Fibroblast of skin of right biceps (primary cell): ENCODE data around the gene FRS3.
"Not testable (repeated sequence)": the region's sequence is repeated elsewhere in the genome, so short reads cannot be mapped to it uniquely, and the experiment has no call there.

Experiments used
- DNase-seq: peaks from one replicate; pipeline ENCODE4 v3.0.0-alpha.2; 2013

Gene FRS3, protein sequence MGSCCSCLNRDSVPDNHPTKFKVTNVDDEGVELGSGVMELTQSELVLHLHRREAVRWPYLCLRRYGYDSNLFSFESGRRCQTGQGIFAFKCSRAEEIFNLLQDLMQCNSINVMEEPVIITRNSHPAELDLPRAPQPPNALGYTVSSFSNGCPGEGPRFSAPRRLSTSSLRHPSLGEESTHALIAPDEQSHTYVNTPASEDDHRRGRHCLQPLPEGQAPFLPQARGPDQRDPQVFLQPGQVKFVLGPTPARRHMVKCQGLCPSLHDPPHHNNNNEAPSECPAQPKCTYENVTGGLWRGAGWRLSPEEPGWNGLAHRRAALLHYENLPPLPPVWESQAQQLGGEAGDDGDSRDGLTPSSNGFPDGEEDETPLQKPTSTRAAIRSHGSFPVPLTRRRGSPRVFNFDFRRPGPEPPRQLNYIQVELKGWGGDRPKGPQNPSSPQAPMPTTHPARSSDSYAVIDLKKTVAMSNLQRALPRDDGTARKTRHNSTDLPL

DNA sequence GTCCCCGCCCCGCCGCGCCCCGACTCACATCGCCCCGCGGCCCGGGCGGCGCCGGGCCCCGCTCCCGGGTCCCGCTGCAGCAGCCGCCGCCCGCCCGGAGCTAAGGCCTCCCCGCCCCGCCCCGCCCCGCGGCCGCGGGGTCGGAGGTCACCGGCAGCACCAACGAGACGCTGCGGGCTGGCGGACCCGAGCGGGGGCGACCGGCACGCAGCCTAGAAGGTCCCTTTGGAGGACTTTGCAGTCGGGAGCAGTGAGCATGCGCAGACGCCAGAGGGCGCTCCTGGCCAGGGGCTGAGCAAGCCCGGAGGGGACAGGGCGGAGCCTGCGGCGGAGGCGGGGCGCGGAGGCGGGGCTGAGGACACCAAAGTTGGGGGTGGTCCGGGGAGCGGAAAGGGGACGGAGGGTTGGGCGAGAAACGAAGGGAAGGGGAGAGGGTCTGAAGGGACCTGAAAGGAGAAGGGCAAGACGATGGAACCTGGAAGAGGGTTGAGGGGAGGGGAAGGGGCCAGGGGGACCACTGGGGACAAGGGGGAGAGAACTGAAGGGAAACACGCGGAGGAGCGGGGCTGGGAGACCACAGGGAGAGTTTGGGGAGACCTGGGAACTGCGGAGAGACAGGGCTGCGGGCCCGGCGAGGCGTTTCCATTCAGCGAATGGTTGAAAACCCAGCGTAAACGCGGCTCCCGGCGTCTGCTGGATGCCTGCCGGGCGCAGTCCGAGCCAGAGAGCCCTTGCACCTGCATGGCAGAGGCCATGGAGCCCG is at the start of gene FRS3:
TSS of gene FRS3 (minus strand) at position 113 of the 763 bp plus-strand sequence. CDS start 2,913 bp downstream, outside the sequence.
- peak; percentile 92 for DNase-seq

DNA sequence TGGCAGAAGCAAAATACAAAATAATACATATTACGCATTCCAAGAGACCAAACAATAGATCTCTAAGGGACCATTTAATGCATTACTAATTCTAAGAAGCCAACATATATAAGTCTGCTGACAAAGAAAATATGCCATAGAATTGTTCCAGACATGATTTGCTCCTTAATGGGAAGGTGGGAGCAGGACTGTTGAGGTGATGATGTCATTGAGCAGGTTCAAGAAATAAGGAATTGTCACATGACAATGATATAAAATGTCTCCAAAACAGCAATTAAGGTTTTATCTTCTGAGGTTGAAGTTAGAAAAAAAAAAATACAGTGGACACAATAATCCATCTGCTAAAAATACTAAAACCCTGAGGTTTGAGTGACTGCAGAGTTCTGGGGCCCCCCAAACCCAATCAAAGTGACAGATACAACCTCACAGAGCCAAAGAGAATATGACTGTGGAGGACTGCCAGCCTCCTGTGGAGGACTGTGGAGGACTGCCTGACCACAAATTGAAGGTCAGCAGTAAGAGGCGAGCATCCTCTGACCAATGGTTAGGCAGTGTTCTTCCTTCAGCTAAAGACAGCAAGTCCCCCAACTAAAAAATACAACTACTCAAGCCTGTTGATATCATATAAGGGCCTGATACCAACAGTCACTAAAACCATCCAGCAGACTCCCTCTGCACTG is 46.8 kb upstream of the FRS3 start:
- no peak for DNase-seq

DNA sequence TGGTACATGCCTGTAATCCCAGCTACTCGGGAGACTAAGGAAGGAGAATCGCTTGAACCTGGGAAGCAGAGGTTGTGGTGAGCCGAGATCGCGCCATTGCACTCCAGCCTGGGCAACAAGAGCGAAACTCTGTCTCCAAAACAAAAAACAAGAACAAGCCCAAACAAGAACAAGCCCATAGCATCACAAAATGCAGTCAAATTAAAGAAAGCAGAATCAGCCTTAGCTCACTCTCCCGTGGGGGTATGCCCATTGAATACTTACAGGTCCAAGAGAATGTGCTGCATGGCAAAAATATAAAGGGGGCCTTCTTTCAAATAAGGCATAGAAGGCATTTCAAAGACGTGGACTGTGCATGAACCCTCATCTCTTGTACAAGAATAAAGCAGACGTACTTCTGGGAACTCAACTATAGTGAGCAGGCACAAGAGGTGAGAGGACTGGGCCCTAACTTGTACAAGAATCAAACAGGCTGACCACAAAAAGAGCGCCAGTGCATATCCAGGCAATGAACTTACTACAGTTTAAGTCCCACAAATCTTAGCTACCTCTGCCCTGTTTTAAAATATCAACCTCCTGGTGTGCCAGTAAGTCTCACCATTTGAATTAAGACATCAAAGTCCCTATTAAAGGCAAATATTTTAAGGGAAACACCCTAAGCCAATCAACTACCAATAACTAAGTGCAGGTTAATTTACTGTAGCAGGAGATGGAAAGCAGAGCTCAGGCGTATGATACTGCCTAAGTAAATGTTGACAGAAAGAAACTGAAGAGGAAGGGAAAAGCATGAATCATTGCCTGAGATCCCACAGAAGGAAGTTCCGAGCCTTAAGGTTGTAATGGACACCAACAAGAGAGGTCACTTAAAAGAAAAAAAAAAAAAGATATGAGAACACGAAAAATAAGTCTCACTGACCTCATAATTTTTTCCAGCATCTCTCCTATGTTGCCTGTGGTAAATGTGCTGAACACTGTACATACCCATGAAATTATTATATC is 45.2 kb upstream of the FRS3 start:
- no peak for DNase-seq

DNA sequence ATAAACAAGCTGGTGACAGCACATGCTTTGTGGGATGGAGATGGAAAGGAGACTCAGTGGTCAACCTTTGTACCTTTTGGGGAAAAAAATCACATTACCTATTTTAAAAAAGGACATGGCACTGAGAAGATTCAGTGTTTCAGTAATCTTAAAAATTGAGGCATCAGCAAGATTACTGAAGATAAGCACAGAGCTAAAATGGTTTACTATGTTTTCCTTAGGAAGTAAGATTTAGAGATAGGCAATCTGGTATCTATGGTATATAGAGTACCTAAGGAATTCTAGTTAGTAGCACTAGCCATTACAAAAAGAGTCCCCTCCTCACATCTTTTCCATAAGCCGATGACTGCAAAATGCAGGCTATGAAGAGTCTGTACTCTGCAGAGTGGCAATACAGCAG is 43.5 kb upstream of the FRS3 start:
- no peak for DNase-seq

DNA sequence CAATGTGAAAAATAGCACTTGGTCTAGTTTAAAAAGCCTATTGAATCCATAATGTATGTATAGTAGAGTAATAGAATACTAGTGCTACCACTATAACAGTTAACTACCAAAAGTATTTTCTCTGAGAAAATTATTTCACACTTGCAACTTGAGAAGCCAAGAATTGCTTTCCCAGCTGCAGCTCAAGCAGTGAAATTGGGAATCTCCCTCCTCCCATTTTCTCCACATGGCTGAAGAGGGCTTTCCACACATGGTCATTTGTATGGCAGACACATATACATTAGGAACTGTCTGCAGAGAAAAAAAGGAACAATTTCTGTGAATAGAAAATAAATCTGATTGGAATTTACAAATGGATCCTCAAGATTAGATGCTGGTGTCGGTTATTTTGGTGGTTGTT is 42.3 kb upstream of the FRS3 start:
- DNase-seq: no peak

DNA sequence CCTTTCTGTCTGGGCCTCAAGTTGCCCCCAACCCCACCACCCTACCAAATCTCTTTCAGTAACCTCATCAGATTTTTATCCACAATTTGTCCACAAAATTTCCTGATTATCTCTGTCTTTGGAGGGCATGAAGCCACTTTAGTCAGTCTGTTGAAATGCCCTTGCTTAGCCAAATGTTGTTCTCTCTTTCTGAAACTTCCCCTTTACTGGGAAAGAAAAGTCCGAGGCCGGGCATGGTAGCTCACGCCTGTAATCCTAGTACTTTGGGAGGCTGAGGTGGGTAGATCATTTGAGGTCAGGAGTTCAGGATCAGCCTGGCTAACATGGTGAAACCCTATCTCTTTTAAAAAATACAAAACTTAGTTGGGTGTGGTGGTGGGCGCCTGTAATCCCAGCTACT is 41.6 kb upstream of the FRS3 start:
- no peak for DNase-seq

DNA sequence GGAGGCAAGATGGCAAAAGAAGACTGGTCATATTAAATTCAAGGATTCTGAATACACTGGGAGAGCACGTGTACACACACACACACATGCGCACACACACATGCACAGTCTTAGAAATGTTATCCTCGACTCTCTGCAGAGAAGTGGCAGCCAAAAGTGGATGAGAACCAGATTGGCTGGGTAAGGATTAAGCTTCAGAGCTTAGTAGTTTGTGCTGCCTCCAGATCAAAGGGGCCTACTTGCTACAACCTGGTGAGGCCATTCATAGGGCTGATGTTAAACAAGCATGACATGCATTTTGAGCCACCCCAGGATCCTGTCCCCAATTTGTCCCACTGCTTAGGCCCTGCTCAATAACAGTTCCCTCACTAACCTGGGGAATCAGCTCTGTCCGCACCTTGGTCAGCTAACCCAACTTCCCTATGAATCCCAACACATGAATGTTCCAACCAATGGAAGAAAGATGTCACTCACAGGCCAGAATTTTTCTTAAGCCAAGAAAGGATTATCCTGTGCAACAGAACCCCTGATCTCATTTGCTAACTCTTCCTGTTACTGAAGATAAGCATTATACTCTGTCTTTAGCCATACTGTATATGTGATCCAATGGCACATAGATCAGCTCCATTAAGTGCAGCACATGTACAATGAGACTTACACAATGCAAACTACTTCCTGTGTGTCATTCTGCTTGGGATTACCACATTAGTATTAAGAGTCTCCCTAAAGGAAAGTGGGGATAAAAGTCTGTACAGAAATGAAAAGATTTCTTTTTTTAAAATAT is 38.8 kb upstream of the FRS3 start:
- no peak for DNase-seq

DNA sequence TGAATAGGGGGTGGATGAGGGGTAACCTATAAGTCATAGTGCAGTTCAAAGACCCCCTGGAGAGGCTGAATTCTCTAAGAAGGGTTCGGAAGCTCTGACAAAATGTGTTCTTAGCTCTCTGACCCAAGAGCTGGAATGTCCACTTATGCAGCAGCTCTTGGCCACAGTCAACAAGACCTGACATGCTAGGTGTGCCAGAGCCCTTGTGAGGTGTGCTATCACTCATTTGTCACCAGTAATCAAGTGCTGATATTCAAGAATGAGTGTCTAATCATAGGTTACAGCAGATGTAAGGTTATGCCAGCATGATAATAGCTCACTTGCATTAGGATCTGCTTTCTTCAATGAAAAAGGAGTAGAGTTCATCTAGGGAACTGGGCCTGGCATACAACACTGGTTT is 35.9 kb upstream of the FRS3 start:
- no peak for DNase-seq

DNA sequence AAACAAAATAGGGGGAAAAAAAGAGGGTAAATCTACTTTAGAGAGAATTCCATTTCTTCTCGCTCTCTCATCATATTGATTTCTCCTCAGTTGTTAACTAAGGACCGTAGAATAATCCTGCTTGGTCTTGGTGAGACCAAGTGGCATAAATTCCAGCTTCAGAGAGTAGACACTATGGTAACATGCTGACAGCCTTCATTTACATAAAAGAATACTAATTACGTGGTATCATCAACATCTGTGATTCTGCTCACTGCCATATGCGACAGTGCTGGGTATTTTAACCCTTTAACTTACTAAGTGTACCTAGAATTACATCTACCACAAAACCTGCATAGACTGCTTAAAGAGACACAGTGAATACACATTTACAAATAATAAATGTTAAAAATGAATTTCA is 34.9 kb upstream of the FRS3 start:
- DNase-seq: no peak

DNA sequence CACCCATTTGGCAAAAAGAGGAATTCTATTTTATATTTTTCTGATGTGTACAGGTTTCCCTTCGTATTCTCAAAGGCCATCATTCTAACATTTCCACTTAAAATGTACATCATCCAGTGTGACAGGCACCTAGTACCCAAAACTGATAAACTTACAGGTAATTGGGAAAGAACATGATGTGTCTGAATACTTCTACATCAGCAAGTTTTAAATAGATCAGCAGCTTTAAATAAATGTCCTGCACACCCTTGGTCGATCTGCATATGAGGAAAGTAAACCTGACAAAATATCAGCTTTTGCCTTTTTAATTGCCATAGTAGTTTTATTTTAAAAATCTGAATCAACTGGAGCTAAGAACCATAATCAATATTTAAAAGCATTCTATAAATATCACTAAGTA is 34.3 kb upstream of the FRS3 start:
- DNase-seq: no peak

DNA sequence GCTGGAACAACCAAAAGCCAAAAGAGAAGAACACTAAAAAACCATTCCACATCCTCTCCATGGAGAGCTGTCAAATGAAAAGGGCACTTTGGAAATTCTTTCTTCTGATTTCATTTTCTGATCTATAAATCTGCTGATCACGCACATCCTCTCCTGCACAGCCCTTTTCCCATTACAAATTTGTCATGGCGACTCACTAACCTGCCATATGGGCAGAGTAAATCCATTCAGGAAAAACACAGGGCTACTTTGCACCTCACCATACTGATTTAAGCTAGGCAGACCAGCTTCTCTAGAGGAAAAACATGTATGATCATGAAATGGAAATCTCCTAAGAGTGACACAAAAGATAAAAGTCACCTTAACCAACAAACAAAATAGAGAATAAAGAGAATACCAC is 33.8 kb upstream of the FRS3 start:
- no peak for DNase-seq

DNA sequence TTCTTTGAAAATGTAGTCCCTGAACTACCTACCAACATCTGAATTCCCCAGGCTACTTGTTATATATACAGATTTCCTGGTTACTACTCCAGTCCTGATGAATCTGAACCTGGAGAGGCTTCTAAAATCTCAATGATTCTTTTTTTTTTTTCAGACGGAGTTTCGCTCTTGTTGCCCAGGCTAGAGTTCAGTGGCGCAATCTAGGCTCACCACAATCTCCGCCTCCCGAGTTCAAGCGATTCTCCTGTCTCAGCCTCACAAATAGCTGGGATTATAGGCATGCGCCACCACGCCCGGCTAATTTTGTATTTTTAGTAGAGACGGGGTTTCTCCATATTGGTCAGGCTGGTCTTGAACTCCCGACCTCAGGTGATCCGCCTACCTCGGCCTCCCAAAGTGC is 32.2 kb upstream of the FRS3 start:
- not testable (repeated sequence) for DNase-seq

DNA sequence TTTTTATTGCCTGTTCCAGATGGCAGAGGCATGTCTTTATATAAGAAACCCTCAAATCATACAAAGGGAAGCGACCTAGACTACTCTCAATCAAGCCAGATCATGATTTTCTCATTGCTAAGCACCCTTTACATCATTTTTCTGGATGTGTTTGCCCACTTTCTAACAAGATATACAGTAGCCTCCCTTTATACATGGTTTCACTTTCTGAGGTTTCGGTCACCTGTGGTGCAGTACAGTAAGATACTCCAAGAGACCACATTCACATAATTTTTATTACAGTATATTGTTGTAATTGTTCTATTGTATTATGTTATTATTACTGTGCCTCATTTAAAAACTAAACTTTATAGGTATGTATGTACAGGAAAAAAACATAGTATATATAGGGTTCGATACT is 31.4 kb upstream of the FRS3 start:
- no peak for DNase-seq

DNA sequence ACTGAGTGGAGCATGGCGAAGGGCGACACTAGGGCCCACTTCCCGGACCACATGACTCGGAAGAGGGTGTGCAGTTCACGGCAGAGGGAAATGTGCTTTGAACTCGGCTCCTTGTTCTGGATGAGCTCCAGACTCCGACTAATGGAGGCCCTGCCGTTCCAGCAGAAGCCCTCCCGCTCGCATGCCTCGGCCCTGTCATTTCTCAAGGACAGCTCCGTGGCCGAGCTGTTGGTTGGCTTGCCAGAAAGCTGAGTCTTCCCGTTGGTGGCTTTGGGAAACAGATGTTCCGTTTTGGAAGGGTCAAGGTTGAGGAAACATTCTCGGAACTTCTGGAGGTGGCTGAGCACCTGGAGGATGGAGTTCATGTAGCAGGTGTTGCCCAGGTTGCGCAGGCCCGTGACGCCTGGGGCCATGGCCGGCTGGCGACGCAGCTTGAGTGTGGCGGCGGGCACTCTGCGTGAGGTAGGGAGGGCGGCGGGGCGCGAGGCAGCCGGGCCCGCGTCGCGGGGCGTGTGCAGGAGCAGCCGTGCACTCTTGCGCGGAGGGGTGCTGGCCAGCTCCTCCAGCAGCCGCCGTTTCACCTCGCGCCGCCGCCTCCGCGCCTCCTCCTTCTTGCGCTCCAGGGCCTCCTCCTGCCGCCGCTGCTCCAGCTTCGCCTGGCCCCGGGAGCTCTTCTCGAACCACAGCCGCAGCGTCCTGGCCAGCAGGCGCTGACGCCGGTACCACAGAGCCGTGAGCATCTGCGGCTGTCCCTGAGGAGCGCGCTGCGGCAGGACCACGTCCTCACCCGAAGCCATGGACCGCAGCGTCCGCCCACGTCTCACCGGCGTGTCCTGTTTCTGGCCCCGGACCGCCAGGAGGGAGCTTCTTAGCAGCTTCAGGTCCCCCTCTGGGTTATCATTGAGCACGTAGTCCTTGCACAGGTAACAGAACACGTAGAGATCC is 26.4 kb upstream of the FRS3 start:
- DNase-seq: no peak

DNA sequence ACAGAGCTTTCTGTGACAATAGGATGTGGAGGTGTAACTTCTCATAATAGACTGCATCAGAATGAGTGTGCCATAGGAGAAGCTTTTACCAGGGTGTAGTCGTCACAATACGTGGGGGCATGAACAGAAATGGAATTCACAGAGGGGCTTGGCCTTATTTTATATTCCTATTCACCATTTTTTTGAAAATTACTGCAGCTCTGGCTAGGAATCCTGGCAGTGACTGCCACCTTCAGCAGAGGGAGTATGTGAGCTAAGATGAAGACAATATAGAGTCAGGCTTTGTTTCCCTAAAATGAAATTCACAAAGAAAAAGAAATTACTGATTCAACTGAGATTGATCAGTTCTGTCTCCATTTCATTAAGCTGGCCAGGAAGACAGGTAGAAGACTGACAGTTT is 21.7 kb upstream of the FRS3 start:
- no peak for DNase-seq

DNA sequence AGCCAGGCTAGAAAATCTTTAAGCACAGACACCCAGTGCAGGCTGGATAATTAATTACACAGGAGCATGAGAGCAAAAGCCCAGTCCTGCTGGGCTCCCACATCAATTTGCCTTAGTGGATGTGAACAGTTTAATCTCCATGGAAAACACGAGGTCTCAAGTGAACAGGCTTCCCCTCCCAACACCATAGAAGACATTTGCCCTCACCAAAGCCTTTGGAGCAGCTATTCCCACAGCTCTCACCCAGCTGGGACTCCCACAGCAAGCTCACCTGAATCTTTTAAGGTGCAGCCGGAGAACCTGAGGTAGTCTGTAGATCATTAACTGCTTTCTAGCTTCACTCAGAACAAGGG is 19.8 kb upstream of the FRS3 start:
- no peak for DNase-seq

DNA sequence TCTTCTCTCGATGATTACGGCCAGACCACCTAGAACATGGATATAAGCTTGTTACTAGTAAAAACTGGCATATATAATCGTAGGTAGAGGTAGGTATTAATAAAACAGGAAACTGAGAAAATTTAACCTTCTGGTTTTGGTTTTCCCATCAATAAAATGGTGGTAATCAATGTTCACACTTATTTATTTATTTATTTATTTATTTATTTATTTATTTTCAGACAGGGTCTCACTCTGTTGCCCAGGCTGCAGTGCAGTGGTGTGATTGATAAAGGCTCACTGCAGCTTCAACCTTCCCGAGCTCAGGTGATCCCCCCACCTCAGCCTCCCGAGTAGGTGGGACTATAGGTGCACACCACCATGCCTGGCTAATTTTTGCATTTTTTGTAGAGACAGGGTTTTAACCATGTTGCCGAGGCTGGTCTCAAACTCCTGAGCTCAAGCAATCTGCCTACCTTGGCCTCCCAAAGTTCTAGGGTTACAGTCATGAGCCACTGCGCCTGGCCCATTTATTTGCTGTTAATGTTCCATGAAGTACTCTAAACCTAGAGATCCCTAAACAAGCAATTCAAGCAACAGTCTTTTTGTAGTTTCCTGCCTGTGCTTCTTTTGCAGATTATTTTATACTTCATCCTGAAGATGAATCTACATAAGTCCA is 19.3 kb upstream of the FRS3 start:
- no peak for DNase-seq

DNA sequence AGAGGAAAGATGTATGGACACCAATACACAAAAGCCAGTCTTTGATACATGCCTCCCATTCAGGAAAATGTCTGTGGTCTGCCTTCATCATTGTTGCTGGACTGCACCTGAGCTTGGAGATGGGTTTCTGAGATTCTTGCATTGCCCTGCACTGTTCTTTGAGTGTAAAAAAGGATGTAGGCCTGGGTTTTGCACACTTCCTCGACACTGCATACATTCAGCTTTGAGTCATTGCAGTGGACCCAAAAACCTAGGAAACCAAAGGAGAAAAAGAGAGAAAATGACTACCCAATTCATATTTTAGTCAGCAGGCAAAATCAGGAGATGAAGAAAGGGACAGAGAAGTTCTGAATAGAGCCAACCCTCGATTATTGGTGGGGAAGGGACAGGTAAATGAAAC is 16.8 kb upstream of the FRS3 start:
- no peak for DNase-seq

DNA sequence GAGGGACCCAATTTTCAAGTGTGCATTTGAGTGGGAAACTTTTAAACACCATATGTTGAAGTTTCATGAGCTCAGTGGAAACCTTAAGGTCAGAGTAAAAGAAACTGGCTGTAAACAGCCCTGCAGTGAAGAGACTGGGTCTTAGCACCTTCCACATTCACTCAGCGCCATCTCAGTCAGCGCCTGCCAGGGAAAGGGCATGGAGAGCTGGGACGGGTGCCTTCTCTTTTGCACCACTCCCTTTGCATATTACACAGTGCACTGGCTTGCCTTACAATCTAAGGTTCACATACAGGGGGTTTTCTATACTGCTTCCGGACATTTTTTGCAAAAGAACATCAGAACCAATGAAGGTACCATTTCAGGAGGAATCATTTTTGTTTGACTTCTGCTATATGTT is 12.3 kb upstream of the FRS3 start:
- DNase-seq: no peak

DNA sequence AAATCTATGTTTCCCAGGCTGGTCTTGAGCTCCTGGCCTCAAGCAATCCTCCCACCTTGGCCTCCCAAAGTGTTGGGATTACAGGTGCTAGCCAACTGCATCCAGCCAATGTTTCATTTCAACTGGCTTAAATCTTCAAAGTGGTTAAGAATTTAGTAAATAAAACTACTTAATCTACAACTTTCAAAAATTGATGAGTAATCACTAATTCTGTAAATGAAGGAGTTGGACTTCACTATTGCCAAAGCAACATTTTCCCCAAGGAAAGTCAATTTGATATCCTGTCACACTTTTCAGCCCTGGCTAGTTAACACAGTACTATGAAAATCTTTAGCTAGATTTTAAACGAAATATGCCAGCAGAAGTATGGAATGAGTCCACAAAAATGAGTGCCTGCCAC is 11.6 kb upstream of the FRS3 start:
- no peak for DNase-seq
